ENCODE data around the gene ATP2A1. TPM values are rescaled to one million over a fixed set of nuclear protein-coding genes. Genes with fewer than 3 reads are reported as not detected.
A peak's percentile ranks its signal among the peaks of the same experiment; 100 is the strongest.
"Not testable (repeated sequence)": the region's sequence is repeated elsewhere in the genome, so short reads cannot be mapped to it uniquely, and the experiment has no call there.

The ATP2A1 gene
- total RNA-seq, 1 donor from 2014 or later: 0.24 TPM

GRCh38 chr16:28881565-28881964, 3.3 kb downstream of the ATP2A1 start:
- DNase-seq (ENCODE audit: low spot score): not testable (repeated sequence)

- peak; percentile 33 for DNase-seq (ENCODE audit: low spot score)
Observed at GRCh38 chr16:28882551-28883160, 4.4 kb downstream of the ATP2A1 start.

- DNase-seq (ENCODE audit: low spot score): no peak
Observed at GRCh38 chr16:28883221-28883996, 5.1 kb downstream of the ATP2A1 start.

DNA sequence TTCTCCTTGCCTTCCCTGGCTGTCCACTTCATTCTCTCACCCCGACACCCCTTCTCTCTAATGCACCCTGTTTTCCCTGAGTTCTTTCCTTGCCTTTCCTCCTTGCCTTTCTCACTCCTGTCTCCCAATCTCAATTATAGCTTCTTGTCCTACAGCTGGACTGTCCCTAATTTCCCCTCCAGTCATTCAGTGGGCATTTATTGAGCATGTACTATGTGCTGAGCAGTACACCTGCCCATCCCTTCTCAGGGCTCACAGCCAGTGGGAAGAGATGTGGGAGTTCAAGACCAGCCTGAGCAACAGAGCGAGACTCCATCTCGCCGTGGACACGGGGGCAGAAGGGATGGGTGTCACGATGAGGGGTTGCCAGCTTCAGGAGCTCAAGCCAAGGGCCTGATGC, 5.8 kb downstream of the ATP2A1 start:
- DNase-seq (ENCODE audit: low spot score): no peak

GRCh38 chr16:28886945-28887344, 8.7 kb downstream of the ATP2A1 start:
- no peak for DNase-seq (ENCODE audit: low spot score)

DNA sequence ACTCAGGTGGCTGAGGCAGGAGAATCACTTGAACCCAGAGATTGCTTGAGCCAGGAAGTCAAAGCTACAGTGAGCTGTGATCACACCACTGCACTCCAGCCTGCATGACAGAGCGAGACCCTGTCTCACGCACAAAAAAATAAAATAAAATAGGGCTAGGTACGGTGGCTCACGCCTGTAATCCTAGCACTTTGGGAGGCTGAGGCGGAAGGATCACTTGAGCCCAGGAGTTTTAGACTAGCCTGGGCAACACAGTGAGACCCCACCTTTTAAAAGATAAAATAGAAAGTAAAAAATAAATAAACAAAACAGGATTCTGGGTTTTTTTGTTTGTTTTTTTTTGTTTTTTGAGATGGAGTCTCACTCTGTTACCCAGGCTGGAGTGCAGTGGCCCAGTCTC, 12.1 kb downstream of the ATP2A1 start:
- not testable (repeated sequence) for DNase-seq (ENCODE audit: low spot score)

DNA sequence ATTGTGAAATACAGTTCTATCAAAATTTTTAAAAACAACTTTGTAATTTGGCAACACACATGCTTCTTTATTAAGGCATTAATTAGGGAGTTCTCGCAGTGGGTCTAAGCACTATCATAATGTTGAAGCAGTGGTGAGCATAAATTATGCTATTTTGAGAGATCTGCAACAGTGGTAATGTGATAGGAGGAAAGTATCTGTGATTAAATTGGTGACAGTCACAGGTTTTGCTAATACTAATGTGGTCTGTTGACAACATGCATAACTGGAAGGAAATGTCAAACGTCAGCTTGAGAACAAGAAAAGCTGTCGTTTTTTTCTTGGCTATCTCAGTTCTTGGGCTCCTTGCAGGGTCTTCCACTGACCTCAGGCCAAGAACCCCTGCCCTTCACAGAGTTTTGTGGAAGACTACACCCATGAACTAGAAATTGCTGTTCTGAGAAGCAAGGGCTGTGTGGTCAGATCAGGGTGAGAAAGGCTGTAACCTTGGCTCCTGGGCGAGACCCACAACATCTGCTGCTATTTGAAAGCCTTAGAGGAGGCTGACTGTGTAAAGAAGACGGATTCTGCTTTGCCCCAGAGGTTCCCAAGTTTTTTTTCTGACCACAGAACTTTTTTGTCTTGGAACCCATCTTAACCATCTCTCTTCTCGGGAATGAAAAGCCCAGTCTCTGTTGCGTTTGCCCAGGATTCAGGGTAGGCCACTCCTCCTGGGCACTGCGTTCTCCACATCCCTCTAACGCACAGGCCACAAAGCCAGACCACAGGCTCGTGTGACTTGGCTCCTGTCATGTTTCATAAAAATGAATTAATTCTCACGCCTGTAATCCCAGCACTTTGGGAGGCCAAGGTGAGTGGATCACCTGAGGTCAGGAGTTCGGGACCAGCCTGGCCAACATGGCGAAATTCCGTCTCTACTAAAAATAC, 13.9 kb downstream of the ATP2A1 start:
- DNase-seq (ENCODE audit: low spot score): no peak

- no peak for DNase-seq (ENCODE audit: low spot score)
Observed at GRCh38 chr16:28893291-28893690, 15.0 kb downstream of the ATP2A1 start.

DNA sequence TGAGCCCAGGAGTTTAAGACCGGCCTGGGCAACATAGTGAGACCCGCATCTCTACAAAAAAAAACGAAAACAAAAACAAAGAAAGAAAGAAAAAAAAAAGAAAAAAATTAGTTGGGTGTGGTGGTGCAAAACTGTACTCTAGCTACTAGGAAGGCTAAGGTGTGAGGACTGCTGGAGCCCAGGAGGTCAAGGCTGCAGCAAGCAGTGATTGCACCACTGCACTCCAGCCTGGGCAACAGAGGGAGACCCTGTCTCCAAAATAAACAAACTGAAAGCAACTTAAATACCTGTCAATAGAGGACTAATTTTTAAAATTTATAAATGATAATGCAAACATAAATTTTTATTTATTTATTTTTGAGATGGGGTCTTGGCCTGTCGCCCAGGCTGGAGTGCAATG, 17.3 kb downstream of the ATP2A1 start:
- no peak for DNase-seq (ENCODE audit: low spot score)

- no peak for DNase-seq (ENCODE audit: low spot score)
Observed at GRCh38 chr16:28897826-28898225, 19.5 kb downstream of the ATP2A1 start.

DNA sequence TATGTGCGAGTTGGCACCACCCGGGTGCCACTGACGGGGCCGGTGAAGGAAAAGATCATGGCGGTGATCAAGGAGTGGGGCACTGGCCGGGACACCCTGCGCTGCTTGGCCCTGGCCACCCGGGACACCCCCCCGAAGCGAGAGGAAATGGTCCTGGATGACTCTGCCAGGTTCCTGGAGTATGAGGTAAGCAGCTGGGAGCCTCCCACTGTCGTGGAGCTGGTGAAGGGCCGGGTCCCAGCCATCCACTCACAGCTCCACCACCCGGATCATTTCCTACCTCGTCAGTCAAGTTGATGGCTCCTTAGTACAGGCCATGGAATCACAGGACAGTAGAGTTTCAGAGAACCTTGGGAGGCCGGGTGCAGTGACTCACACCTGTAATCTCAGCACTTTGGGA, 20.0 kb downstream of the ATP2A1 start:
- no peak for DNase-seq (ENCODE audit: low spot score)

- no peak for DNase-seq (ENCODE audit: low spot score)
Observed at GRCh38 chr16:28898942-28899341, 20.7 kb downstream of the ATP2A1 start.

- DNase-seq (ENCODE audit: low spot score): no peak
Observed at GRCh38 chr16:28899882-28900590, 21.7 kb downstream of the ATP2A1 start.

- no peak for DNase-seq (ENCODE audit: low spot score)
Observed at GRCh38 chr16:28900601-28901000, 22.3 kb downstream of the ATP2A1 start.

DNA sequence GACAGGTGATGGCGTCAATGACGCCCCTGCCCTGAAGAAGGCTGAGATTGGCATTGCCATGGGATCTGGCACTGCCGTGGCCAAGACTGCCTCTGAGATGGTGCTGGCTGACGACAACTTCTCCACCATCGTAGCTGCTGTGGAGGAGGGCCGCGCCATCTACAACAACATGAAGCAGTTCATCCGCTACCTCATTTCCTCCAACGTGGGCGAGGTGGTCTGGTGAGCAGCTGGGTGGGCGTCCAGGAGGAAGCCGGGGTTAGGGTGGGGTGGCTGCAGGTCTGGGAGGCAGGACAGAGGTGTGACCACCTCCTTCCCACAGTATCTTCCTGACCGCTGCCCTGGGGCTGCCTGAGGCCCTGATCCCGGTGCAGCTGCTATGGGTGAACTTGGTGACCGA, 23.6 kb downstream of the ATP2A1 start:
- no peak for DNase-seq (ENCODE audit: low spot score)

- DNase-seq (ENCODE audit: low spot score): no peak
Observed at GRCh38 chr16:28902909-28903308, 24.6 kb downstream of the ATP2A1 start.

DNA sequence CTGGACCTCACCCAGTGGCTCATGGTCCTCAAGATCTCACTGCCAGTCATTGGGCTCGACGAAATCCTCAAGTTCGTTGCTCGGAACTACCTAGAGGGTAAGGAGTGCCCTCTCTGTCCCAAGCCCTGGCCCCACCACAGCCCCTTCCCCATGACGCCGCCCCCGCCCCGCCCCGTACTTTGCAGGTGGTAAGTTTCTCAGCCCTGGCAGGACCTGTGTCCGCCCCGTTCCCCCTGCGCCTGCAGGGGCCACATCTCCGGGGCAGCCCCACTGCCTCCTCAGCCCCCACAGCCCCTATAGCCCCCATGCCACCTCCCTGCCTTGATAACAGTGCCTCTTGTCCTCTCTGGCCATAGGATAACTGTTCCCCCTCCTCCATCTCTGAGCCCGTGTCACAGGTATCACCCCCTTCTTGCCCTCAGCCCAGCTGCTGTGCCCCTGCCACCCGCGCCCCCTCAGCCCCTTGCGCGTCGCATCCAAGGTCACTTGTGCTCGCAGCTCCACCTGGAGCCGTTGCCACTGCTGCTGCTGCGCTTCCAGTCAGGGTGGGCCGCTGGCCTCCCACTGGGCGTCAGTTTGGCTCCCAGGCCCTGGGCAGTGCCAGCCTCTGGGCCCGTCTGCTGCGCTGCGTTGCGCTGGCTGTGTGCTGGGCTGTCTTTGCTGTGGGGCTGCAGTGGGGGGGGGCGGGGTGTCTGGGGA, 25.2 kb downstream of the ATP2A1 start:
- no peak for DNase-seq (ENCODE audit: low spot score)

GRCh38 chr16:28904363-28904762, 26.1 kb downstream of the ATP2A1 start:
- no peak for DNase-seq (ENCODE audit: low spot score)

DNA sequence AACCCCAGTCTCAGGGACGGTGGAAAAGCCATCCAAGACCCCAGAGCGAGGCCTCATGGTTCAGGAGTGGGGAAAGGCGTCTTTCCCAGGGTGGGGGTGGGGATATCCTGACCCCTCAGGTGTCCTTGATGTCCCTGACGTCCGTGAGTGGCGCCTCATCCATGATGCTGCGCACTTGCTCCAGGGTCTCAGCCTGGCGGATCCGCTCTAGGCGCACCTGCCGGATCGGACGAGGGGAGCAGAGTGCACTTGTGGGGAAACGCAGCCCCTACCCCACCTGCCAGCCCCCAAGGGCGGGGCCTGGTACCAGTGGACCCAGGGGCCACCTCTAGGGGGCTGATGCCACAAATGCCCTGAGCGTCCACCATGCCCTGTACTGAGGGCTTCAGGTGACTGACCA, 26.5 kb downstream of the ATP2A1 start:
- no peak for DNase-seq (ENCODE audit: low spot score)

DNA sequence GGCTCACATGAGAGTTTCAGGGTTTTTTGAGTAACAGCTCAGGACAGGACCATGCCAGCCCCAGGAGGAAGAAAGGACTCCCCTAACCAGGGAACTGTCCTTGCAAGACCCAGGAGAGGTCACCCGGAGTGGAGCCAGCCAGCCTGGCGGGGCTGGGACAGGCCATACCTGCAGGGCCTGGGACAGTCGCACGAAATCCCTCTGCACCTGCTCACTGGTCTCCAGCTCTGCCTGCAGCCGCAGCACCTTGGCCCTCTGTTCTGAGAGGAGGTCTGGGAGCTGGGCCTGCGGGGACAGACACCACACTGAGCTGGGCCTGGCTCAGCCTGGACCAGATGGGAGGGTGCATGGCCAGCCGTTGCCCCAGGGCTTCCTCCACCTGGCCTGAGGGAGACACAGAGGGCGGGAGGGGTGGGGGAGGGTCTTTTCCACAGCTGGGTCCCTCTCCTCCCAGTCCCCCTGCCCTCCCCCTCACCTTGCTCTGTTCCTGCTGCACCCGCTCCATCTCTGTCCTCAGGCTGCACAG, 27.0 kb downstream of the ATP2A1 start:
- DNase-seq (ENCODE audit: low spot score): no peak

All from umbilical cord (tissue), 2 donors.